ENCODE measurements around the gene MSX1. TPM values are rescaled to one million over a fixed set of nuclear protein-coding genes. Genes with fewer than 3 reads are reported as not detected.
A peak's percentile ranks its signal among the peaks of the same experiment; 100 is the strongest.

MSX1 gene
- total and polyA plus RNA-seq, 2 of the 8 experiments (the other 6 are each of a cell fraction or from before 2014, with no cell fraction given), result 0.47 TPM; not detected in 1

- Histone ChIP-seq H3K4me2 (ENCODE audit: insufficient read depth in 1 of 2, low read depth in 2 of 2, low read length in 2 of 2) (no peak overlapping the region), H2AK5ac (ENCODE audit: low read depth, low read length) (no peak overlapping the region), H4K5ac (ENCODE audit: insufficient read length, low read depth, low read length) (no peak overlapping the region), H3K9me3 (ENCODE audit: insufficient read depth in 2 of 2, low read depth in 1 of 2, low read length in 1 of 2) (peaks cover 0 to 4% of the 10 kb centered on the region in 2 experiments; a peak in 2 of 4 replicates), H2BK20ac (ENCODE audit: low read length) (no peak overlapping the region), H4K8ac (ENCODE audit: extremely low read depth, insufficient read depth, low read length) (no peak overlapping the region), H4K91ac (replicated peaks; ENCODE audit: insufficient read length, low read length) (peak overlapping the region; percentile 40), H3K27me3 (replicated peaks in 1 of 4; ENCODE audit: control insufficient read depth in 3 of 4, extremely low read depth in 1 of 4, insufficient read depth in 3 of 4, low read length in 3 of 4) (peaks cover 0 to 7% (median 5%) of the 10 kb centered on the region in 4 experiments; a peak in 3 of 7 replicates), H3K23me2 (ENCODE audit: low read depth, low read length) (no peaks in the 10 kb centered on the region), H3K27ac (ENCODE audit: low read depth, low read length) (no peak overlapping the region), H2AFZ (ENCODE audit: low read length) (no peak overlapping the region), H4K20me1 (replicated peaks in 1 of 2; ENCODE audit: control insufficient read depth in 1 of 2, insufficient read depth in 2 of 2, low read length in 2 of 2) (peaks cover 0 to 3% of the 10 kb centered on the region in 2 experiments), H2BK120ac (replicated peaks; ENCODE audit: low read depth, low read length) (no peak overlapping the region), H3K56ac (replicated peaks; ENCODE audit: insufficient read length, low read depth, low read length) (no peak overlapping the region), H3K36me3 (ENCODE audit: control insufficient read depth in 2 of 4, insufficient read depth in 4 of 4, low read length in 3 of 4) (no peaks in the 10 kb centered on the region), H2BK12ac (ENCODE audit: low read depth, low read length) (no peak overlapping the region; the same call in 1 of the 2 replicates), H2BK5ac (ENCODE audit: low read depth, low read length) (no peak overlapping the region), H3K23ac (ENCODE audit: insufficient read length) (no peak overlapping the region), H3K79me1 (ENCODE audit: low read depth, low read length) (no peaks in the 10 kb centered on the region), H3K79me2 (ENCODE audit: control insufficient read depth in 1 of 2, insufficient read depth in 2 of 2, low read length in 2 of 2) (peaks cover 0 to 3% of the 10 kb centered on the region in 2 experiments; a peak in 2 of 4 replicates), H3K14ac (ENCODE audit: insufficient read length) (no peak overlapping the region), H3K4me1 (replicated peaks in 1 of 4; ENCODE audit: control insufficient read depth in 3 of 4, insufficient read depth in 4 of 4, low read length in 3 of 4) (peaks cover 0 to 3% (median 0%) of the 10 kb centered on the region in 4 experiments; a peak in 2 of 7 replicates), H3K9ac (replicated peaks in 1 of 4; ENCODE audit: extremely low read depth in 1 of 4, low read depth in 3 of 4, low read length in 3 of 4) (peak overlapping the region in 1 of 4 experiments; percentile 65; a peak in 1 of 7 replicates), H3K4me3 (ENCODE audit: extremely low read depth in 1 of 4, insufficient read depth in 2 of 4, low read depth in 3 of 4, low read length in 4 of 4) (no peak overlapping the region), H3K4ac (replicated peaks; ENCODE audit: insufficient read length, low read depth, low read length) (no peak overlapping the region), H3K18ac (ENCODE audit: extremely low read depth, low read length) (no peak overlapping the region), H2BK15ac (ENCODE audit: low read length) (0 out of 2 replicates have a peak overlapping the region, but pooled peaks have one; percentile 88)
- POLR2A ChIA-PET (ENCODE audit: partially characterized antibody), result no interaction called here
- 100% methylated on average over 2 of the region's 2 CpGs; no CpG with 5 or more reads in 1 of the 2 experiments for WGBS, 2 experiments (ENCODE audit: extremely low coverage in 1 of 2, insufficient coverage in 1 of 2, insufficient read length in 1 of 2, insufficient replicate concordance in 2 of 2, low coverage in 1 of 2, low lambda C conversion rate in 2 of 2, missing lambda C conversion rate in 1 of 2)
- CTCF ChIA-PET (ENCODE audit: partially characterized antibody), result interaction anchor here (0.9 to 4.9 kb wide), 5 partner anchors 11 to 159 kb away, joined by 3 to 31 read pairs (median 6); no protein-coding TSS in a partner anchor
- no peak for DNase-seq (ENCODE audit: low read depth in 1 of 2, low spot score in 2 of 2)
- no peak for FAIRE-seq
- TF ChIP-seq SIRT6 (IDR thresholded peaks at IDR 0.05; ENCODE audit: low read length) (no peak), ASH2L (IDR thresholded peaks at IDR 0.05; ENCODE audit: low read length) (no peak), E2F6 (IDR thresholded peaks at IDR 0.05) (no peak), RXRA (IDR thresholded peaks at IDR 0.05; ENCODE audit: insufficient read depth, low read depth, low read length) (no peak), CHD1 (IDR thresholded peaks at IDR 0.05; ENCODE audit: low read depth, low read length) (no peak), KDM4A (IDR thresholded peaks at IDR 0.05; ENCODE audit: low read depth, low read length, severe bottlenecking) (no peak), SP4 (IDR thresholded peaks at IDR 0.05; ENCODE audit: low read length) (no peak), KDM5A (IDR thresholded peaks at IDR 0.05; ENCODE audit: low read length) (no peak)
These were observed 22.1 kb upstream of the MSX1 start for GRCh38 chr4:4837316-4837715.
